GM12864 (cell line): ENCODE measurements around the gene MLLT1.

Experiments
- DNase-seq: peaks from one replicate; pipeline ENCODE4 v3.0.0-alpha.2; 2011; ENCODE audit warnings: low read depth
- H3K4me3 ChIP-seq: 2 replicates; pipeline ENCODE4 v1.5.1; 2011; ENCODE audit warnings: mild to moderate bottlenecking, low read depth, low read length, control low read depth
- CTCF ChIP-seq: IDR thresholded peaks from 2 replicates; pipeline ENCODE4 v1.5.1; 2011; ENCODE audit warnings: low read depth, mild to moderate bottlenecking, moderate library complexity, low read length, control low read depth, inconsistent platforms; ENCODE audit errors: missing control alignments

MLLT1 gene

GRCh38 chr19:6249296-6249695 lies 30.5 kb downstream of the MLLT1 start:
- DNase-seq = no peak
- no peak overlapping the region for H3K4me3 ChIP-seq
- no peak for TF ChIP-seq CTCF

- no peak for DNase-seq
- H3K4me3 ChIP-seq = no peak overlapping the region
- TF ChIP-seq CTCF = no peak
Measured at GRCh38 chr19:6248844-6249243, 30.9 kb downstream of the MLLT1 start.

DNA sequence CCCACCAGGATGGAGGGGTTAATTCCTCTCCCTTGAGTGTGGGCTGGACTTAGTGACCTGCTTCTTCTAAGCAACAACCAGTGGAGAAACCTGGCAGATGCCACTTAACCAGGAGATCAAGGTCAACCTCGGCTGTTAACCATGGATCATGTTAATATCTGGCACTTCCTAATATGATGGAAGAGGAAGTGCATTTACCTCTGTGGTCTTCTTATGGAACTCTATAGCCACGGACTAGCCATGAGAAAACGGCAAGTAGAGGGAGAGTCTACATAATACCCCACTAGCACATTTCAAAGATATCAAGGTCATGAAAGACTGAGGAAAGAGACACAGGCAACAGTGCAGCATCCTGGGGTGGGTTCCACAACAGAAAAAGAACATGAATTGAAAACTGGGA lies 31.4 kb downstream of the MLLT1 start:
- no peak overlapping the region for H3K4me3 ChIP-seq
- TF ChIP-seq CTCF = no peak
- DNase-seq = no peak

DNA sequence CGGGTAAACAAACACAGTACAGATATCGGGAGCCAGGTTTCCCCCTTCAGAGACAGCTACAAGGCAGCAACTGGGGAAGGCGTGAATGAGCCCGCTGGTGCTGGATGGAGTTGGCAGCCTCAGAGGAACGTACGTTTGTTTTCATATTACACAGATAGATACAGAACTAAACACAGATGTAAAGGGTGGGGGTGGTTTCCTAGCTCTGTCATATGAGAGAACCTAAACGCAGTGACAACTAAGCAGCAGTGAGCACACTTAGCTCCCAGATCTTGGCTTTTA lies 32.8 kb downstream of the MLLT1 start:
- no peak overlapping the region for H3K4me3 ChIP-seq
- DNase-seq = no peak
- TF ChIP-seq CTCF = no peak

DNA sequence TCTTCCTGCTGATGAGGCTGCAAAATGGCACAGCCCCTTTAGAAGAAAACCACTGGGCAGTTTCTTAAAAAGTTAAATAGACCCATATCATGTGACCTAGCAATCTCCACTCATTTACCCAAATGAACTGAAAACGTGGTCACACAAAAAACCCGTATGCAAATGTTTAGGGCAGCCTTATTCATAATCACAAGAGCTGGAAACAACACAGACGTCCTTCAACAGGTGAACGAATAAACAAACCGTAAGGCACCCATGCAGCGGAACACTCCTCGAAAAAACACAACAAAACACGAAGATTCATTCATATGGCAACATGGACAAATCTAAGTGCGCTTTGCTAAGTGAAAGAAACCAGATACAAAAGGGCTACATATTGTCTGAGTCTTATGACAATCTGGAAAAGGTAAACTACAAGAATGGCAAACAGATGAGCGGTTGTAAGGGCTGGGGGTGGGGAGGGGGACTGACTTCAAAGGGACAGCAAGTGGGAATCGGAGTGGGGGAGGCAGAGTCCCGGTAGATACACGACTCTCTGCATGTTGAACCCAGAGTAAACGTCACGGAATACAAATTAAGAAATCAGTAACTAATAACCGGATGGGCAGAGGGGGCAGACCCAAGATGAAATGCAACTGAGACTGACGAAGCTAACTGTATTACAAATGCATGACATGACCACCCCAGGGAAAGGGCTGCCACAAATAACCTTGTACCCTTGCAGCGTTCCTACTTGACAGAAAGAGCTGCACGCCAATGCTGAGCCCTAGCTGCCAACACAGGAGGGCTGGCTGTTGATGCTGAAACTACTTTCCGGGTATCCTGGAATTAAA lies 33.4 kb downstream of the MLLT1 start:
- H3K4me3 ChIP-seq = no peak overlapping the region
- DNase-seq = no peak

GRCh38 chr19:6242677-6243076 lies 37.1 kb downstream of the MLLT1 start:
- no peak overlapping the region for H3K4me3 ChIP-seq
- TF ChIP-seq CTCF = no peak
- DNase-seq = no peak

More for the DNA sequence above, 33.4 kb downstream of the MLLT1 start:
- no peak for TF ChIP-seq CTCF
